Type B pancreatic cell (in vitro differentiated cells): ENCODE results near the gene KIFC1. TPM values are rescaled to one million over a fixed set of nuclear protein-coding genes. Genes with fewer than 3 reads are reported as not detected.

Experiments
- DNase-seq: peaks from one replicate; pipeline ENCODE4 v3.0.0; 2021; ENCODE audit warnings: mixed read lengths; ENCODE audit not compliant: unreplicated experiment; ENCODE audit errors: extremely low spot score
- H3K27ac Mint-ChIP-seq: 2 replicates; pipeline ENCODE4 v1.8.0; 2021; ENCODE audit warnings: mild to moderate bottlenecking, mixed read lengths
- H3K27me3 Mint-ChIP-seq: 2 replicates; pipeline ENCODE4 v1.8.0; 2021; ENCODE audit warnings: mixed read lengths
- H3K36me3 Mint-ChIP-seq: 2 replicates; pipeline ENCODE4 v1.8.0; 2021; ENCODE audit warnings: mixed read lengths
- H3K4me1 Mint-ChIP-seq: one replicate; pipeline ENCODE4 v1.8.0; 2021; ENCODE audit warnings: mixed read lengths; ENCODE audit not compliant: unreplicated experiment
- H3K4me3 Mint-ChIP-seq: 2 replicates; pipeline ENCODE4 v1.8.0; 2021; ENCODE audit warnings: mild to moderate bottlenecking, mixed read lengths
- H3K9me3 Mint-ChIP-seq: 2 replicates; pipeline ENCODE4 v1.8.0; 2021; ENCODE audit warnings: mixed read lengths
- total RNA-seq: library from RNA; stranded (reverse); gene quantifications from 2 replicates; pipeline ENCODE4 v1.2.1, GENCODE V29; 2021; ENCODE audit warnings: low replicate concordance
- TF ChIP-seq, protein P1 (sequence below): fragments of 200-600 bp; sonication (generic); conservative IDR thresholded peaks from 2 replicates; pipeline ENCODE4 v1.5.0; 2021; ENCODE audit warnings: antibody characterized with exemption, mild to moderate bottlenecking

The KIFC1 gene
- total RNA-seq, 1 donor from 2014 or later, result 67.7 TPM

DNA sequence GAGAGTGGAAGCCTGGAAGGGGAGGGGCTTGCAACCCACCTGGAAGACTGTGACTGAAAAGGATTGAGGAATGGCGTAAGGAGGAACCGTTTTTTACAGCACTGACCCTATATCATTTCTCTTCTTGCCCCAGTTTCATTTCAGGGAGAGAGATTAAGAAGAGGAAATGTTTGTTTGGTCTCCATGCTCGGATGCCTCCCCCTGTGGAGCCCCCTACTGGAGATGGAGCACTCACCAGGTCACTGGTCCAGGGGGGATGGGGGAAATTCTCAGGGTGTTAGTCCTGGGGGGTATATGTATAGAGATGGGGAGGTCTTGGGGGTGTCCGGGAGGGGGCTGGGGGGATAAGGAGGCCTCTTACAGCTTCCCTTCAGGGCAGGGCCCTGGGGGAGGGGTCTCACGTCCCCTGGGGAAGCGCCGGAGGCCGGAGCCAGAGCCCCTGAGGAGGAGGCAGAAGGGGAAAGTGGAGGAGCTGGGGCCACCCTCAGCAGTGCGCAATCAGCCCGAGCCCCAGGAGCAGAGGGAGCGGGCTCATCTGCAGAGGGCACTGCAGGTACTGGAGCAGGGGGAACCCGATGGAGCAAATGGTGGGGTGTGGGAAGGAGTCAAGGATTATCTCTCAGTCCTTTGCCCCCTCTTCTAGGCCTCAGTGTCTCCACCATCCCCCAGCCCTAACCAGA is 23.1 kb downstream of the KIFC1 start:
- Mint-ChIP-seq H3K27me3 (peaks cover 3% of the 10 kb centered on the region), H3K27ac (peak overlapping the region; percentile 70), H3K36me3 (peaks cover 10% of the 10 kb centered on the region), H3K4me3 (peak overlapping the region; percentile 75), H3K9me3 (no peaks in the 10 kb centered on the region), H3K4me1 (peaks cover 61% of the 10 kb centered on the region)
- DNase-seq, result no peak
- TF ChIP-seq, protein P1, sequence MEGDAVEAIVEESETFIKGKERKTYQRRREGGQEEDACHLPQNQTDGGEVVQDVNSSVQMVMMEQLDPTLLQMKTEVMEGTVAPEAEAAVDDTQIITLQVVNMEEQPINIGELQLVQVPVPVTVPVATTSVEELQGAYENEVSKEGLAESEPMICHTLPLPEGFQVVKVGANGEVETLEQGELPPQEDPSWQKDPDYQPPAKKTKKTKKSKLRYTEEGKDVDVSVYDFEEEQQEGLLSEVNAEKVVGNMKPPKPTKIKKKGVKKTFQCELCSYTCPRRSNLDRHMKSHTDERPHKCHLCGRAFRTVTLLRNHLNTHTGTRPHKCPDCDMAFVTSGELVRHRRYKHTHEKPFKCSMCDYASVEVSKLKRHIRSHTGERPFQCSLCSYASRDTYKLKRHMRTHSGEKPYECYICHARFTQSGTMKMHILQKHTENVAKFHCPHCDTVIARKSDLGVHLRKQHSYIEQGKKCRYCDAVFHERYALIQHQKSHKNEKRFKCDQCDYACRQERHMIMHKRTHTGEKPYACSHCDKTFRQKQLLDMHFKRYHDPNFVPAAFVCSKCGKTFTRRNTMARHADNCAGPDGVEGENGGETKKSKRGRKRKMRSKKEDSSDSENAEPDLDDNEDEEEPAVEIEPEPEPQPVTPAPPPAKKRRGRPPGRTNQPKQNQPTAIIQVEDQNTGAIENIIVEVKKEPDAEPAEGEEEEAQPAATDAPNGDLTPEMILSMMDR, result peak; percentile 61

DNA sequence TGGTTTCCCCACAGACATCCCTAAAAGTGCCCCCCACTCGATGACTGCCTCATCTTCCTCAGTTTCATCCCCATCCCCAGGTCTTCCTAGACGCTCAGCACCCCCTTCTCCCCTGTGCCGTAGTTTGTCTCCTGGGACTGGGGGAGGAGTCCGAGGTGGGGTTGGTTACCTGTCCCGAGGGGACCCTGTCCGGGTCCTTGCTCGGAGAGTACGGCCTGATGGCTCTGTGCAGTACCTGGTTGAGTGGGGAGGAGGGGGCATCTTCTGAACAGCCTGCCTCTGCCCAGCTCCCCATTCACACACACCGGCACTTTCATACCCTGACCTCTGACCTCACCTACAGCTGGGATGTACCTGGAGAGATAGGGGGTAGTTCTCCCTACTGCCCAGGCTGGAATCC is 24.2 kb downstream of the KIFC1 start:
- peaks cover 60% of the 10 kb centered on the region for H3K4me1 Mint-ChIP-seq
- DNase-seq, result no peak
- H3K36me3 Mint-ChIP-seq, result peaks cover 10% of the 10 kb centered on the region
- H3K27ac Mint-ChIP-seq, result peak overlapping the region; percentile 16
- peak overlapping the region; percentile 75 for H3K4me3 Mint-ChIP-seq
- no peaks in the 10 kb centered on the region for H3K9me3 Mint-ChIP-seq
- H3K27me3 Mint-ChIP-seq, result peaks cover 3% of the 10 kb centered on the region
- TF ChIP-seq, protein P1, result no peak

DNA sequence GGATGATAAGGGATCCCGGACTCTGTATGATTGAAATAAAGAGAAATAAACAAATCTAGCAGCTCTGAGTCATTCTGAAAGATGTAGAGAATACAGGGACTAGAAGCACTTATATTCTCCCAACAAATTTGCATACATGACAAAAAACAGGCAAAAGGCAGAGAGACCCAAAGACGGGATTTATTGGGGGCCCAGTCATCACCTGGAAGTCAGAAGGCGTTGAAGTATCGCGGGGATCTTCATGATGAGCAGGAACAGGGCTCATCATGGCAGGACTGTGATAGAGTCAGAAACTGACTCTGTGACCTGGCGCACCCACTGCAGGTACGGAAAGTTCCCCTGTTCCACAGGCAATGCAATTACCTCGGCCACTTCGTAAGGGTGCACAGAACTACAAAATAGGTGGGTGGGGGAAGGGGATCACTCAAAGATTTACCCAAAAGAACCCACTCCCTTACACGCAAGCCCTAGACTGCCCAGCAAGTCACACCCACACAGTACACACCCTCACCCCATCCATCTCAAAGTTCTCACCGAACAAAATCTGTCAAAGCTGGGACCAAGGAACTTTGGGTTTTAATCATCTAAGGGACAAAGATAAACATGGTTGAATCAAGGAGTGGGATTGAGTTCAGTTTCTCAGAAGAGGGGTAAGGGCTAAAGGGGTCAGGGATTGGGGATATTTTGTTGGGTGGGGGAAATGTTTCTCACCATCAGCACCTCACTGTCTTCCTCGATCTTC is 24.9 kb downstream of the KIFC1 start:
- peak overlapping the region; percentile 99 for H3K27ac Mint-ChIP-seq
- H3K27me3 Mint-ChIP-seq, result peaks cover 8% of the 10 kb centered on the region
- peak overlapping the region; percentile 96 for H3K4me3 Mint-ChIP-seq
- H3K9me3 Mint-ChIP-seq, result no peaks in the 10 kb centered on the region
- H3K36me3 Mint-ChIP-seq, result peaks cover 10% of the 10 kb centered on the region
- peaks cover 62% of the 10 kb centered on the region for H3K4me1 Mint-ChIP-seq
- no peak for DNase-seq
- TF ChIP-seq, protein P1, result no peak

DNA sequence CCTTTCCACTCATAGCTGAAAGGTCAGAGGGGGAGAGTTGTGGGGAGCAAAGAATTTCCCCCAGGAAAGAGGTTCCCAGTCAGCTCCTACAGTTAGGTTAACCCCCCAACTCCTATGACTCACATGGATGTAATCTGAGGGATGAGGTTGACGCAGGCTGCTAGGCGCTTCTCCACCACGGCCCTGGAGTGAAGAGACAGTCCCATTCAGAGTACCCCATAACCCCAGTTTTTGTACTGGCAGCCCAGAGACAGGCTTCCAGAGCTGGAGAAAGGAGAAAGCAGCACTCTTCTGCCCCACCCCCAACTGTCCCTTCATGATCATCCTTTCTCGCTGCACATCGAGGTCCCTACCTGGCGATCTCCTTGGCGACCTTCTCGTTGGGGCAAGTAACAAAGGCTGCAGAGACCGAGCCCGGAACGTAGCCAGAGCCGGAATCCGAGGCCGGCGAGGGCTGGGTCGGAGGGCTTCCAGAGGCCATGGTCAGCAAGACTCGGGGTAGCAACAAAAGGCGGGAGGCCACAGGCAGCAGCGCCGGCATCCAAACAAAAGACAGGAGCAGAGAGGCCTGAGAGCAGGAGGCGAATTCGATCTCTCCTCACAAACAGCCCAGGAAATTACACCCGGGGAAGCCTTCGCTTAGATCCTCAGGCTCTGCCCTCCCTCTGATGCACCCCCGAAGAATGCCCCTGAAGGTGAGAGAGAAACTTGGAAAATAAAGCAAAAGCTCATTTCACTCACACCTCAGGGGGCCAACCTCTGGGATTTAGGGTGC is 25.7 kb downstream of the KIFC1 start:
- peak overlapping the region; percentile 99 for H3K27ac Mint-ChIP-seq
- TF ChIP-seq, protein P1, result no peak
- peaks cover 63% of the 10 kb centered on the region for H3K4me1 Mint-ChIP-seq
- peak overlapping the region; percentile 96 for H3K4me3 Mint-ChIP-seq
- H3K36me3 Mint-ChIP-seq, result peaks cover 10% of the 10 kb centered on the region
- H3K9me3 Mint-ChIP-seq, result no peaks in the 10 kb centered on the region
- peaks cover 8% of the 10 kb centered on the region for H3K27me3 Mint-ChIP-seq
- DNase-seq, result no peak

DNA sequence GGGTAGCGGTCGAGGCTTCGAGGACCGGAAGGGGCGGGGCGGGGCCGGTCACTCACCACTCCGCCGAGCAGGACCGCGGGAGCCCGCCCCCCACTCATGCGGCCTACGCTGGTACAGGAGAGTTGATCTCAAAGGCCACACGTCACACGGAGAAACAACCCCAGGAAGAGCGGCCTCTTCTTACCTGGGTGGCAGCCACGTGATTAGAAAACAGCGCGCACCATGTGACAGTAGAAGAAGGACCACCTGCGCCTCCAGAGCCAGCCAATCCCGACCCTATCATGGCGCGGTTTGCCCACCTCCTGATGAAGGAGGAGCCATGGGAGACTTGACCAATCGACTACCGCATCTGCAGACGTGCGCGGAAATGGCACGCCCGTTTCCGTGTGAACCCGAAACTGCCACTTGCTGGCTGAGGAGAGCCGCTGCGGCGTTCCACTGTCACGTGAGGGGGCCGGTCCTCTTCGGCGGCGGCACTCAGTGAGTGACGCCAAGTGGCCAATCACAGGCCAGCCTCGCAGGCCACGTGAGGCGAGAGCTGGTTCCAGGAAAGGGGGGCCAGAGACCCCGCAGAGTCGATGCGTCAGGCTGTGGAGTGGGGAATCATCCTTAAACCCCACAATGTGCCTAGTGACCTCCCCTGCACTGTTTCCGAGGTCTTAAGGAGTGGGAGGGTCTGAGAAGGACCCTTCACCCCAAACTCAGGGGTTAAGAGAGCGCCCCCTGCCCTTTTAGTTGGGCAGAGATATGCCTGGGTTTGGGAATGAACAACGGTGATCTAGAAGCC is 26.5 kb downstream of the KIFC1 start, which contains the start of gene CUTA:
TSS of gene CUTA (minus strand) at position 205 of the 787 bp plus-strand sequence. CDS start at position 98, 107 bp downstream.
- Mint-ChIP-seq H3K36me3 (peaks cover 14% of the 10 kb centered on the region), H3K27me3 (peaks cover 8% of the 10 kb centered on the region), H3K4me3 (peak within 1 kb of the TSS; percentile 96), H3K27ac (peak within 1 kb of the TSS; percentile 99), H3K4me1 (peaks cover 60% of the 10 kb centered on the region), H3K9me3 (no peaks in the 10 kb centered on the region)
- DNase-seq, result peak; percentile 98
- TF ChIP-seq, protein P1, result peak; percentile 49
